ENCODE data around the gene PLXDC2.
A peak's percentile ranks its signal among the peaks of the same experiment; 100 is the strongest.

PLXDC2 gene

GRCh38 chr10:19911886-19912285, 95.7 kb downstream of the PLXDC2 start:
- H3K36me3 ChIP-seq (ENCODE audit: low read depth), result no peaks in the 10 kb centered on the region
- TF ChIP-seq CTCF (IDR thresholded peaks at IDR 0.05; ENCODE audit: poor library complexity, severe bottlenecking), result no peak
- H3K27ac ChIP-seq (ENCODE audit: poor library complexity, severe bottlenecking), result no peak overlapping the region
- DNase-seq (ENCODE audit: low spot score), result no peak
- no peak for ATAC-seq (ENCODE audit: low read depth)
- no peaks in the 10 kb centered on the region for H3K4me1 ChIP-seq (ENCODE audit: insufficient read depth, poor library complexity, severe bottlenecking)
- H3K9me3 ChIP-seq (ENCODE audit: severe bottlenecking), result peaks cover 2% of the 10 kb centered on the region
- no peak overlapping the region for H3K4me3 ChIP-seq (ENCODE audit: severe bottlenecking)
- H3K27me3 ChIP-seq (ENCODE audit: insufficient read depth, poor library complexity, severe bottlenecking), result no peaks in the 10 kb centered on the region

- H3K36me3 ChIP-seq (ENCODE audit: low read depth), result no peaks in the 10 kb centered on the region
- H3K9me3 ChIP-seq (ENCODE audit: severe bottlenecking), result no peaks in the 10 kb centered on the region
- no peak overlapping the region for H3K27ac ChIP-seq (ENCODE audit: poor library complexity, severe bottlenecking)
- ATAC-seq (ENCODE audit: low read depth) (no peak), DNase-seq (ENCODE audit: low spot score) (no peak)
- no peak overlapping the region for H3K4me3 ChIP-seq (ENCODE audit: severe bottlenecking)
- no peak for TF ChIP-seq CTCF (IDR thresholded peaks at IDR 0.05; ENCODE audit: poor library complexity, severe bottlenecking)
- H3K27me3 ChIP-seq (ENCODE audit: insufficient read depth, poor library complexity, severe bottlenecking), result no peaks in the 10 kb centered on the region
- peaks cover 16% of the 10 kb centered on the region for H3K4me1 ChIP-seq (ENCODE audit: insufficient read depth, poor library complexity, severe bottlenecking)
Observed at GRCh38 chr10:19913987-19914386, 97.8 kb downstream of the PLXDC2 start.

- no peak for ATAC-seq (ENCODE audit: low read depth)
- H3K36me3 ChIP-seq (ENCODE audit: low read depth), result no peaks in the 10 kb centered on the region
- TF ChIP-seq CTCF (IDR thresholded peaks at IDR 0.05; ENCODE audit: poor library complexity, severe bottlenecking), result no peak
Observed at GRCh38 chr10:19915125-19915524, 98.9 kb downstream of the PLXDC2 start.

GRCh38 chr10:19915816-19916215, 99.6 kb downstream of the PLXDC2 start:
- Histone ChIP-seq H3K27ac (ENCODE audit: poor library complexity, severe bottlenecking) (no peak overlapping the region), H3K4me3 (ENCODE audit: severe bottlenecking) (no peak overlapping the region), H3K9me3 (ENCODE audit: severe bottlenecking) (no peaks in the 10 kb centered on the region), H3K27me3 (ENCODE audit: insufficient read depth, poor library complexity, severe bottlenecking) (no peaks in the 10 kb centered on the region), H3K36me3 (ENCODE audit: low read depth) (no peaks in the 10 kb centered on the region), H3K4me1 (ENCODE audit: insufficient read depth, poor library complexity, severe bottlenecking) (peaks cover 30% of the 10 kb centered on the region)
- ATAC-seq (ENCODE audit: low read depth), result no peak
- no peak for TF ChIP-seq CTCF (IDR thresholded peaks at IDR 0.05; ENCODE audit: poor library complexity, severe bottlenecking)
- DNase-seq (ENCODE audit: low spot score), result no peak

More at GRCh38 chr10:19915125-19915524, 98.9 kb downstream of the PLXDC2 start:
- no peak overlapping the region for H3K27ac ChIP-seq (ENCODE audit: poor library complexity, severe bottlenecking)
- H3K9me3 ChIP-seq (ENCODE audit: severe bottlenecking), result no peaks in the 10 kb centered on the region
- H3K4me1 ChIP-seq (ENCODE audit: insufficient read depth, poor library complexity, severe bottlenecking), result peaks cover 28% of the 10 kb centered on the region
- H3K4me3 ChIP-seq (ENCODE audit: severe bottlenecking), result no peak overlapping the region
- no peak for DNase-seq (ENCODE audit: low spot score)
- H3K27me3 ChIP-seq (ENCODE audit: insufficient read depth, poor library complexity, severe bottlenecking), result no peaks in the 10 kb centered on the region

- Histone ChIP-seq H3K36me3 (ENCODE audit: low read depth) (no peaks in the 10 kb centered on the region), H3K4me3 (ENCODE audit: severe bottlenecking) (no peak overlapping the region), H3K9me3 (ENCODE audit: severe bottlenecking) (no peaks in the 10 kb centered on the region), H3K27me3 (ENCODE audit: insufficient read depth, poor library complexity, severe bottlenecking) (no peaks in the 10 kb centered on the region), H3K4me1 (ENCODE audit: insufficient read depth, poor library complexity, severe bottlenecking) (peaks cover 50% of the 10 kb centered on the region), H3K27ac (ENCODE audit: poor library complexity, severe bottlenecking) (peak overlapping the region; percentile 91)
- no peak for TF ChIP-seq CTCF (IDR thresholded peaks at IDR 0.05; ENCODE audit: poor library complexity, severe bottlenecking)
- DNase-seq (ENCODE audit: low spot score) (no peak), ATAC-seq (ENCODE audit: low read depth) (peak; percentile 26; the same call in 2 of the 3 replicates)
Observed at GRCh38 chr10:19917751-19918478, 101.7 kb downstream of the PLXDC2 start.

Measured in RWPE2 (cell line).